Stimulated activated CD4-positive, alpha-beta T cell treated with anti-CD3 and anti-CD28 coated beads, TNF-alpha, amount 100 ng/mL, for 48 hours (primary cell): Measurements from ENCODE around the gene TIMM21.

ENCODE experiments used
- DNase-seq, 3 donors: peaks; one replicate each; pipeline ENCODE4 v3.0.0-alpha.2; 2020; ENCODE audit warnings: low read depth in 3 of 3

TIMM21 gene

GRCh38 chr18:74147491-74147778 lies 888 bp upstream of the TIMM21 start:
- DNase-seq, result no peak

- no peak for DNase-seq
Observed at GRCh38 chr18:74148543-74149070, 284 bp downstream of the TIMM21 start.

GRCh38 chr18:74149878-74150277 lies 1.6 kb downstream of the TIMM21 start:
- DNase-seq, result no peak

- no peak for DNase-seq
Observed at GRCh38 chr18:74152270-74152669, 3.9 kb downstream of the TIMM21 start.

- no peak for DNase-seq
Observed at GRCh38 chr18:74152857-74153256, 4.5 kb downstream of the TIMM21 start.

GRCh38 chr18:74153377-74153776 lies 5.1 kb downstream of the TIMM21 start:
- no peak for DNase-seq

- DNase-seq, result no peak
Observed at GRCh38 chr18:74153793-74154192, 5.5 kb downstream of the TIMM21 start.

GRCh38 chr18:74154716-74155115 lies 6.4 kb downstream of the TIMM21 start:
- no peak for DNase-seq

GRCh38 chr18:74155276-74155675 lies 7.0 kb downstream of the TIMM21 start:
- no peak for DNase-seq

GRCh38 chr18:74163019-74163660 lies 14.8 kb downstream of the TIMM21 start:
- DNase-seq, result no peak

GRCh38 chr18:74166386-74166785 lies 18.1 kb downstream of the TIMM21 start:
- DNase-seq, result no peak

GRCh38 chr18:74171910-74172606 lies 23.7 kb downstream of the TIMM21 start:
- DNase-seq, result no peak

GRCh38 chr18:74172697-74173433 lies 24.5 kb downstream of the TIMM21 start:
- DNase-seq, result no peak

GRCh38 chr18:74173434-74173750 lies 25.1 kb downstream of the TIMM21 start:
- no peak for DNase-seq

- DNase-seq, result no peak
Observed at GRCh38 chr18:74175658-74176057, 27.3 kb downstream of the TIMM21 start.

GRCh38 chr18:74178884-74179283 lies 30.6 kb downstream of the TIMM21 start:
- no peak for DNase-seq

- DNase-seq, result no peak
Observed at GRCh38 chr18:74179623-74180199, 31.4 kb downstream of the TIMM21 start.

GRCh38 chr18:74182335-74182734 lies 34.0 kb downstream of the TIMM21 start:
- DNase-seq, result no peak

GRCh38 chr18:74183130-74183529 lies 34.8 kb downstream of the TIMM21 start:
- no peak for DNase-seq

GRCh38 chr18:74184875-74185274 lies 36.6 kb downstream of the TIMM21 start:
- no peak for DNase-seq

- no peak for DNase-seq
Observed at GRCh38 chr18:74185860-74186259, 37.5 kb downstream of the TIMM21 start.

GRCh38 chr18:74186661-74187060 lies 38.3 kb downstream of the TIMM21 start:
- DNase-seq, result no peak

GRCh38 chr18:74190086-74190485 lies 41.8 kb downstream of the TIMM21 start:
- no peak for DNase-seq
